HG03378 (cell line): ENCODE results near the gene ZDHHC4.

ENCODE experiments used
- ATAC-seq: cut with Tn5 transposase; IDR thresholded peaks from one replicate; pipeline ENCODE4 v1.9.1; 2021; ENCODE audit warnings: mild to moderate bottlenecking, moderate library complexity; ENCODE audit not compliant: unreplicated experiment

ZDHHC4 gene

DNA sequence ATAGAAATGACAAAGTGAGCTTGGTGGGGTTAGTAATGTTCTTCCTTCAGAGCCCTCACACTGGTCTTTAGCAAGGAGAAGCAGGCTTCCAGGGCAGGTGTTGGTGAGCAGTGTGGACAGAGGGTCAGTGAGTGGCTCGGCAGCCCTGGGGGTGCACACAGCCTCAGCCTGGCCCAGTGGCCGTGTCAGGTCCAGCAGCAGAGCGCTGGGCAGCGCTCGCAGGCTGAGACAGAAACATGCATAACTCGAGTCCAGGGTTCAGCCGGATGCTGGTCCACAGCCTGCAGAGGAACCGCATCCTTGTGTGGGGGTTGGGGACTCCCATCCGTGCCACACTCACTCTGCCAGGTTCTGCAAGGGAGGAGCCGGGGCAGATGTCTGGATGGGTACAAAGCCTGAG is 27.2 kb downstream of the ZDHHC4 start:
- ATAC-seq: no peak

DNA sequence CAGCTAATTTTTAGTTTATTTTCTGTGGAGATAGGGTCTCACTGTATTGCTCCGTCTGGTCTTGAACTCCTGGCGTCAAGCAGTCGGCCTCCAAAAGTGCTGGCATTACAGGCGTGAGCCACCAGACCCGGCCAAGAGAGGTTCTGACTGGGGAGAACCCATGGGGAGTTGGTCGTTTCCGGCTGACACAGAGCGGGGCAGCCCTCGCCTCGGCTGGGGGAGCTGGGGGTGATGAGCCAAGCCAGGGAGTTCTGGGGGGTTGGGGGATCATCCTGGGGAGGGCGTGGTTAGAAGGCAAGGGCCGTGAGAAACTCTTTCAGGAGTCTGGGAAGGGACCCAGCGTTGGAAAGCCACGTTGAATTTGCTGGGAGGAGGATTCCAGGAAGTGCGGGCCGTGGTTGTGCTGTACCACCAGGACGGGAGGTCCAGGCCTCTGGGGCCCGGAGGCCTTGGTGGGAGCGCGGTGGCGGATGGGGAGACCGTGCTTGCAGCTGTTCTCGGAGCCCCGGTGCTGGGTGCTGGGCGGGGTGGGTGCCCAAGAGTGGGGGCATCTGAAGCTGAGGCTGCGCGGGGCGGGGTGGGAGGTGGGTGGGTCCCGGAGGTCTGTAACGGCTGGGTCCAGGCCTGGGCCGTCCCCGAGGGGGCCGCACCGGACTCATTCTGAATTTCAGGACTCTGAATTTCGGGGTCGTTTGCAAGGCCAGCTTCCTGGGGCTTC is 29.8 kb downstream of the ZDHHC4 start:
- ATAC-seq: no peak

DNA sequence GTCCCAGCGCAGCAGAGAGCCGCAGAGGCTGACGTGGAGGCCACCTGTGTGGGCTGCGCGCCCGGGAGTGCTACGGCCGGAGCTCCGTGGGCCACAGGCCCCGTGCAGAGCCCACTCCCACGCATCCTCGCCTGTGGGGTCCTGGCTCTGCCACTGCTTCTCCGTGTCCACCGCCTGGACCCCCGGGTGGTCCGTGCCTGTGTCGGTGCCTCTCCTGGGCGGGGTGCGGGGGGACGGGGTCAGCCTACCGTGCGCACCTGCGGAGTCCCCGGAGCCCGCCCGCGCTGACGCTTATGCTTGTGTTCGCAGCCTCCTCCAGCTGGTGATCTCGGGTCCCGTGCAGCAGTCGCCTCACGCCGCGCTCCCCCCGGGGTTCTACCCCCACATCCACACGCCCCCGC is 30.4 kb downstream of the ZDHHC4 start:
- ATAC-seq: no peak

DNA sequence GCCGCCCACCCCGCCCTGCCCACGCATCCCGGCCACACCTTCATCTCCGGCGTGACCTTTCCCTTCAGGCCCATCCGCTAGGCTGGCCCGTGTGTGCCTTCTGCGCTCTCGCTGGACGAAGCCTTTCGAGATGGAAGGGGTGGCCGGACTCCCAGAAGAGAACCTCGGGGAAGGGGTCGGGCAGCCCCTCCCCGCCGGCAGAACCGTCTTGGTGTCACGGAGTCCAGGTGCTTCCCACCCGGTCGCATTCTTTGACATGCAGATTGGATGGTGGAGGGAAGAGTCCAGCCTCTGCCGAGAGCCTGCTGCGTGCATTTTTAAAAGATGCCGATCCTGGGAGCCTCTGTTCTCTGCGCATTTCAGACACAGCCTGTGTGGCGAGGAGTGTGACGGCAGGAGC is 30.8 kb downstream of the ZDHHC4 start:
- no peak for ATAC-seq

DNA sequence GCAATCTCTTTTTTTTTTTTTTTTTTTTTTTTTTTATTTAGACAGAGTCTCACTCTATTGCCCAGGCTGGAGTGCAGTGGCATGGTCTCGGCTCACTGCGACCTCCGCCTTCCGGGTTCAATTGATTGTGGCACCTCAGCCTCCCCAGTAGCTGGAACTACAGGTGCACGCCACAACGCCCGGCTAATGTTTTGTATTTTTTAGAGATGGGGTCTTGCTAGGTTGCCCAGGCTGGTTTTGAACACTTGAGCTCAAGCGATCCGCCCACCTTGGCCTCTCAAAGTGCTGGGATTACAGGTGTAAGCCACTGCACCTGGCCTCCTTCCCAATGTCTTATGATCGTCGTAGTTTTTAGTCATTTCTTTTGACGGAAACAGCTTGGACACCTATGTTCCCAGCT is 31.5 kb downstream of the ZDHHC4 start:
- ATAC-seq: no peak

DNA sequence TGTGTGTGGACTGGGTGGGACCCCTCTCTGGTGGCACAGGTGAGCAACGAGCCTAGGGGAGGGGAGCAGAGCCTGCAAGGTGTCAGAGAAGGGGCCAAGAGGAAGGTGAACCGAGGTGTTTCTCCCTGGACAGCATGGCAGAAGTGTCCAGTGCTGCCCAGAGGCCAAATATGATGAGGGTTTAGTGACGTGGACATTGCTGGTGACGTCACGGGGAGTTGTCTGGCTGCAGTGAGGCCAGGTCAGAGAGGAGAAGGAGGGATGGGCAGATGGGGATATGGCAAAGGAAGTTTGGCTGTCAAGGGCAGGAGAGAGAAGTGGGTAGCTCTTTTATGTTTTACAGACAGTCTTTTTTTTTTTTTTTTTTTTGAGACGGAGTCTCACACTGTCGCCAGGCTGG is 35.6 kb downstream of the ZDHHC4 start:
- no peak for ATAC-seq

DNA sequence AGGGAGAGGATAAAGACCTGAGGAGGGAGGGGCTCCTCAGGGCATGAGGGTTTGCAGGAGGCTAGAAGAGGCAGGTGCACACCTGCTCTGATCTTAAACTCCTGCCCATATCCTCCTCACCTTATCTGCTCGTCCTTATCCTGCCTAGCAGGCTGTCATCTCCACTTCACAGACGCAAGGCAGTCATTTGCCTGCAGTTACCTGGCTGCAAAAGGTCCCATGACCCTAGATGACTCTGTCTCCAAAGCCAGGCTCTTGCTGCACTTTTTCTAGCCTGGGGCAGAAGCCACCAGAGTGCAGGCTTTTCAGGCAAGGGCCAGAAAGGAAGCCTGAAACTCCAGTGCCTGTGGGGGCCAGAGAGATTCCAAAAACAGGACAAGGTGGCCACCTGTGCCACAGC is 36.5 kb downstream of the ZDHHC4 start:
- no peak for ATAC-seq

DNA sequence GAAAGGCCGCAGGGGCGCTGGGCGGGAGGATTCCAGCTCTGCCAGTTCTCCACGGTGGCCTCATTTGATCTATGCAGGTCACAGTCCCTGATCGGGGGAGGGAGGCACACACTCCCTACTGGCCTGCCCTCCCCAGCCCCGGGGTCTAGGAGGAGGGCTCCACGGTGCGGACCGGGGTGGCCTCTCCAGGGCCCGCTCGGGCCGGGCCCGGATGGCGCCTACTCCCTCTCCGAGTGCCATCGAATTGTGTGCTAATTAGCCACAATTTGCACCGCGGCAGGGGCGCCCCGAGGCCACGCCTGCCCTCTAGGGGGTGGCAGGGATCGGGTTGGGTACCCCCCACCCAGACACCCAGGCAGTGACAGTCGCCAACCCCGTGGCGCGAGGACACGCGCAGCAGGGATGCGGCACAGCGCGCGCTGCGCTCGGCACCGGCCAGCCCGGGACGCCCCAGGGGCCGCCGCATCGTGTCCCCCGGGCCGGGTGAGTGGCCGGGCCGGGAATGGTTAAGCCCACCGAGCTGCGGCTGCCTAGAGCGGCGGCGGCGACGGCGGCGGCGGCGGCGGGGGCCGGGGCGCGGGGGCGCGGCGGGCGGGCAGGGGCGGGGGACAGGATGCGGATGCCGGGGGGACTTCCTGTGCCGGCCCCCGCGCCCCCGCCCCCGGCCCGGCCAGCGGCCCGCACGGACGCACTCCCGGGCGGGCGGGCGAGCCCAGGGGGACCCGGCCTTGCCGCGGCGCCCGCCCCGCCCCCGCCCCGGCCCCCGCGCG is 37.9 kb downstream of the ZDHHC4 start, which contains the start of gene ZNF853:
Gene ZNF853 (plus strand): TSS at position 658 of the 770 bp plus-strand sequence. CDS start 565 bp downstream, outside the sequence.
- no peak for ATAC-seq

DNA sequence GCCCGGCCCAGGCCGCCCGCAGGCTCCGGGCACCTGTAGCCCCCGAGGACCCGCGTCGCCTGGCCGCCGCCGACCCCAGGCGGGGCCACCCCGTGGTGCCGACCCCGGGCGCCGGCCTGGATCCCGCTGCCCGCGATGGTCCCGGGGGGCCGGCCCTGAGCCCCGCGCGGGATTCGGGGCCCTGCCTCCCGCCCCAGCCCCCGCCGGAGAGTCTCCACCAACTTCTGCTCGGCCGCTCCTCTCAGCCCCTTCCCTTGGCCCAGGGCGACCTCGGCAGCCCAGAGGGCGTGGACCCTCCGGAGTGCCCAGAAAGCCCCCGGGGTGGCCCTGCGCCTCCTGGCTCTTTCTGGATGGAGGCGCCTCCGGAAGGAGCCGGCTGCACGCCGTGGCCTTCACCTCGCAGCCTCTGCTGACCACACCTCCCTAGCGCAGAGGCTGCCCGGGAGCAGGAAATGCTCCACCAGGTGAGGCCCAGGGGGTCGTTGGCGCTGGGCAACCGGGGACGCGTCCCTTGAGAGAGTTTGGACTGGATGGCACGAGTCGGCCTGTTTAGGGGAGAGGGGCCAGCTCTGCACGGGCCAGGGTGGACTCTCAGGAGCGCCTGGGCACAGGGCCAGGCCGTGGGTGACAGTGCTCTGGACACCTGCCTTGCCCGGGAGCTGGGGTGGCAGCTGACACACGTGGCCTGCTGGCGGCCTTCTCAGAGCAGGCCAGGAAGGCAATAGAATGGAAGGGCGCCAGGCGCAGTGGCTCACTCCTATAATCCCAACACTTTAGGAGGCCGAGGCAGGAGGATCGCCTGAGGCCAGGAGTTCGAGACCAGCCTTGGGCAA is 38.7 kb downstream of the ZDHHC4 start:
- ATAC-seq: no peak

DNA sequence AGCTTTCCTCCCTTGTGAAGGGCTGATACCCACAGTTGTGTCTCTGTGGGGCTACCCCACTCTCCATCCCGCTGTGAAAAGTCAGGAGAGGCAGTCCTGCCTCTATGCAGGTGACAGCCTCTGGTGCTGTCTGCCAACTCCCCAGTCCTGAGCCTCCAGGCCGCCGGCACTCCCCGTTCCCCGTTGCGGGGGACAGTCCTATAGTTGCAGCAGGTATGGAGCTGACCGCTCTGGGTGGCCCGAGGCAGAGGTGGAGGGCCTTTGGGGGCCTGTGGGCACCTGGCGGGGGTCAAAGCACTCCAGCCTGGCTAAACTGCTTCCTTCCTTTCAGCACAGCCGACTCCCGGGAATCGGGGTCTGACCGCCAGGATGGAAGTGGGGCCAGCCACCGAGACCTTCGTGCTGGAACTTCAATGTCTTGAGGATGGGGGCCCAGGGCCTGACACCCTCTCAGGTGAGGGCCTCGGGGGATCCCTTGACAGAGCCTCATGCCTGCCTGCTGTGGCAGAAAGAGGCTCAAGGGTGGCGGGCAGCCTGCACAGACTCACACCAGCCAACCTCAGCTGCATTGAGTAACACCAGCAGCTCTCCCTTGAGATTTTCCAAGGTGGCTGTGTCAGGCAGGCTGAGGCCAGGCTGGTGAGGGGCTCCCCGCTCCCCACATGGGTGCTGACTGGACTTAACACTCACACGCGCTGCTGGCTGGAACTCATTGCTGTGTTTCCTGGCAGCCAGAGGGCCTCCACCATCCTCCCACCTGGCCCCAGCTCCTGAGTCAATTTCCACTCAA is 39.8 kb downstream of the ZDHHC4 start:
- ATAC-seq: no peak

DNA sequence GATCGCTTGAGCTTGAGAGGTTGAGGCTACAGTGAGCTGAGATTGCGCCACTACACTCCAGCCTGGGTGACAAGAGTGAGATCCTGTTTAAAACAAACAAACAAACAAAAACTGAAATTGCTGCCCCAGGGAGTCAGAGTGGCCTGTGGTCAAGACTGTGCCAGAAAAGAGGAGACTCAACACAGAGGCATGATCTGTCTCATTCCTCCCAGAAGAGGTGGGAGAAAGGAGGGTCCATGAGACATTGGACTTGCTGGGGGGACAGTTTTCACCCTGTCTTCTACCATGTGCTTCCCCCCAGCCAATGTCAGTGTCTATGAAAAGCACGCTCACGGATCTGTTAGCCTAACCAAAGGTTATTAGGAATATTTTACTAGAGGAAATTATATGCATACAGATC is 41.4 kb downstream of the ZDHHC4 start:
- ATAC-seq: no peak

DNA sequence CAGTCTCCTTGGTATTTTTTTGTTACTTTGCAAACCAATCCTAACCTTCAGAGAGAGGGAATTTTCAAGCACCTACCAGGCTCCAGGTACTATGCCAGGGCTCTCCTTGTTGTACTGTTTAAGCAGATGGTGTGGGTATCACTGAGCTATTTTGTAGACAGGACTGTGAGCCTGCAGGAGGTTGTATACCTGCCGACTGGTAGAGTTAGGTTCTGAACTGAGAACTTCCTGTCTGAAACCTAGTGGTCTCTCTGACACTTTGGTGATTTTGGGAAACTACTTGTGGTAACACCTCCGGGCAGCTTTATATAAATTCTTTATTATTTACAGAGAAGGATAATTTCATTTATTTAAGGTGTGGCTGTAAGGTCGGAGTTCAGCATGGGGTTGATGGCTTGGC is 42.7 kb downstream of the ZDHHC4 start:
- no peak for ATAC-seq

DNA sequence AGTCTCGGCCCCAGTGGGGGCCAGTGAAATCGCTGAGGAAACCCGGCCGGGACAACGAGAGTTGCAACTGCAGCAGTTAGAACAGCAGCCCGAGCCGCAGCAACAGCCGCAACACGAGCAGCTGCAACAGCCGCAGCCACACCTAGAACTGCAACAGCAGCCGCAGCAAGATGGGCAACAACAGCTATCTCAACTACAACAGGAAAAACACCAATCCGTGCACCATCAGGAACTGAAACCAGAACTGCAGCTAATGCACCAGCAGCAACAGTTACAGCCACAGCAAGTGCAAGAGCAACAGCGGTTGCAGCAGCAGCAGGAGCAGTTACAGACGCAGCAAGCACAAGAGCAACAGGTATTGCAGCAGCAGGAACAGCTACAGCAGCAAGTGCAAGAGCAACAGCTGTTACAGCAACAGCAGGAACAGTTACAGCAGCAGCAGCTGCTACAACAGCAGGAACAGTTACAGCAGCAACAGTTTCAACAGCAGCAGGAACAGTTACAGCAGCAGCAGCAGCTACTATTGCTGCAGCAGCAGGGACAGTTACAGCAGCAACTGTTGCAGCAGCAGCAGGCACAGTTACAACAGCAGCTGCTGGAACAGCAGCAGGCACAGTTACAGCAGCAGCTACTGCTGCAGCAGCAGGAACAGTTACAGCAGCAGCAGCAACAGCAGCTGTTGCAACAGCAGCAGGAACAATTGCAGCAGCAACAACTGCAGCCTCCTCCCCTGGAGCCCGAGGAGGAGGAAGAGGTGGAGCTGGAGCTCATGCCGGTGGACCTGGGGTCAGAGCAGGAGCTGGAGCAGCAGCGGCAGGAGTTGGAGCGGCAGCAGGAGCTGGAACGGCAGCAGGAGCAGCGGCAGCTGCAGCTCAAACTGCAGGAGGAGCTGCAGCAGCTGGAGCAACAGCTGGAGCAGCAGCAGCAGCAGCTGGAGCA is 44.2 kb downstream of the ZDHHC4 start:
- ATAC-seq: no peak

DNA sequence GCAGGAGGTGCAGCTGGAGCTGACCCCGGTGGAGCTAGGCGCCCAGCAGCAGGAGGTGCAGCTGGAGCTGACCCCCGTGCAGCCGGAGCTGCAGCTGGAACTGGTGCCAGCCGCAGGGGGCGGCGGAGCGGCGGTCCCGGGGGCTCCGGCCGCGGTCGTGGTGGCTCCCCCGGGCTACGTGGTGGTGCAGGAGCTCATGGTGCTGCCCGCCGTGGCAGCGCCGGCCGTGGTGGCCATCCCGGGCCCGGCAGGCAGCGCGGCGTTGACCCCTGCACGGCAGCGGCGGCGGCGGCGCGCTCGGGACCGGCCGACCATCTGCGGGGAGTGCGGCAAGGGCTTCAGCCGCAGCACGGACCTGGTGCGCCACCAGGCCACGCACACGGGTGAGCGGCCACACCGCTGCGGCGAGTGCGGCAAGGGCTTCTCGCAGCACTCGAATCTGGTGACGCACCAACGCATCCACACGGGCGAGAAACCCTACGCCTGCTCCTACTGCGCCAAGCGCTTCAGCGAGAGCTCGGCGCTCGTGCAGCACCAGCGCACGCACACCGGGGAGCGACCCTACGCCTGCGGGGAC is 45.0 kb downstream of the ZDHHC4 start:
- ATAC-seq: no peak

DNA sequence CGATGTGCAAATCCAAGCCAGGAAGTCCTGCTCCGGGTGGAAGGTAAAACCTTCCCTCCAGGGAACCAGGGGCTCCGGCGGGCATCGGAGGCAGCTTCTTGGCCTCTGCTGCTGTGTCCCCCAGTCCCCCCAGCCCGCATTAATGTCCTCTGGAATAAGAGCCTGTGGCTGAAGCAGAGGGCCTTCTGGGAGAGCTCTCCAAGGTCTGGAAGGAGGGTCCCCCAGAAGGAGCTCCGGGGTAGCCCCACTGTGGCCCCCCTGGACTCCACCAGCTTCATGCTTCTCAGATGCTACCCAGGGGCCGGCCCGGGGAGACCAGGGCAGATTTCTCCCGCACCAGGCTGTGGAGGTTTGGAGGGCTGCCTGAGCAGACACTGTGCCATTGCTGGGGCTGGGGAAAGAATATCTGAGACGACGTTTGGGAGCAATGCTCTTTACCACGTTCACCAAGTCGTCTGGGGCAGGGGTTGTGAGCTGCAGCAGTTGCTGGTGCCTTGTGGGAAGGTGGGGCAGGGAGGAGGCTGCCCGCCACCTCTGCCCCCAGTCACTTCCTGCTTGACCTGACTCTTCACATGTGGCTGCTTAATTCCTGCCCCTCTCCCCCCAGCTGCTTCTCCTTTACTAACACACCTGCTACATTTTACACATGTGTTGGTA is 46.5 kb downstream of the ZDHHC4 start:
- no peak for ATAC-seq

DNA sequence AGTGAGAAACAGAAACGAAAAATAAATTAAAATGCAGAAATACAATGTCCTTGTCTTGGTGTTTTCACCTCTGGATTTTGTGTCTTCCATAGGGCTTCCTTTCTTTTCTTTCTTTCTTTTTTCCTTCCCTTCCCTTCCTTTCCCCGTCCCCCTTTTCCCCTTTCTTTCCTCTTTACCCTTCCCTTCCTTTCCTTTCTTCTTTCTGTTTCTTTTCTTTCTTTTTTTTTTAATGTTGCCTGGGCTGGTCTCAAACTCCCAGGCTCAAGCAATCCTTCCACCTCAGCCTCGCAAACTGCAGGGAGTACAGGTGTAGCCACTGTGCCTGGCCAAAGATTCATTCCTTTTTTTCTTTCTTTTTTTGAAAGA is 47.0 kb downstream of the ZDHHC4 start:
- no peak for ATAC-seq

DNA sequence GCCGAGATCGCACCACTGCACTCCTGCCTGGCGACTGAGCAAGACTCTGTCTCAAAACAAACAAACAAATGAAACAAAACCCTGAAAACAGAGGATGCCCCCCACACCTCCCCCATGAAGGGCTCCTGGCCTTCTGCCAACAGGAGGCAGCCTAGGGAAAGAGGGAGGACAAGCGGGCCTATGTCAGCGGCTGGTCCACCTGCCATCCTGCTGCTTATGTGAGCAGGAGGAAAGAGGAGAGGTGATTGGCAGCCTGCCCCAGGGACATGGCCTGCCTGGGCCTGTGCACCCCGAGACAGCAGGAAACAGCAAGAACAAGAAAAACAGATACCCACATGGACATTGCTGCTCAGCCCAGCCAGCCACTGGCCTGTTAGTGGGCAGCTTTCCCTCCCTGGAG is 50.8 kb downstream of the ZDHHC4 start:
- no peak for ATAC-seq

DNA sequence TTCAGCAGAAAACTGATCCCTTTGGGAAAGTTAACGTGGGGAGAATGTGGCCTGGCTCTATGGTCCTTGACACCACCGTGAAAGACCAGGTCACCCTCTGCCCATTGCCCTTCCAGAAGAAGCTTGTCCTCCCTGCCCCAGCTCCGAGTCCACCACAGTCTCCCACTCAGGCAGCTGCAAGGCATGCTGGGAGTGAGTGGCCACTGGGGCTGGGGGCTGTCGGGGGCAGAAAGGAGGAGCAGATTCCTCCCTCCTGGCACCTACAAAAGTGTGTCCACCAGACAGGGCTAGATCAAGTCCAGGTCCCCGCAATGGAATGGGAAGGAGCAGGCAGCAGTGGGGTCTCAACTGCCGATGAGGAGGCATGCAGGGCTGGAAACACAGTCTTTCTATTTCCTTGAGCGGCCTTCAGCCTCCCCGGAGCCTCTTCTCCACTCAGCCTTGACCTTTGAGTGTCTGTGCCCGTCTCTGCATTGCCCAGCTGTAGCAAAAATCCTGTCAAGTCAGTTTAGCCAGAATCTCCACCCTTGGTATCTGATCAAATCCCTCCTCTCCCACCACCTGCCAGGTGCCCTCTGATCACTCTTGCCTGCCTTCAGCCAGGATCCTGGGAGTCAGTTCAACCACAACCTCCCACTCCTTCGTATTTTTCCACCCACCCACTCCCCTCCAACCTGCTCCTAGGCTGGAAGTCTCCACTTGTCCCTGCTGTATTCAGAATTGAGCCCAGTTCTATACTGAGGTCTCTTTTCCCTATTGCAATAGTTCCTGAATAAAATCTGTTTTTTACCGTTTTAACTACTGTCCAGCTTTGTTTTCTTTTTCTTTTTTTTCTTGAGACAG is 53.0 kb downstream of the ZDHHC4 start:
- no peak for ATAC-seq
